HTERT RPE-1 (cell line): Measurements from ENCODE around the gene TSR1.
"Not testable (repeated sequence)": the region's sequence is repeated elsewhere in the genome, so short reads cannot be mapped to it uniquely, and the experiment has no call there.

Experiments
- in situ Hi-C: fragments of 300-500 bp; cut with MboI; formaldehyde crosslinking; loops from 4 replicates; pipeline ENCODE4 v1.14.3; 2020; ENCODE audit warnings: low sequenced_read_pairs

TSR1 gene

DNA sequence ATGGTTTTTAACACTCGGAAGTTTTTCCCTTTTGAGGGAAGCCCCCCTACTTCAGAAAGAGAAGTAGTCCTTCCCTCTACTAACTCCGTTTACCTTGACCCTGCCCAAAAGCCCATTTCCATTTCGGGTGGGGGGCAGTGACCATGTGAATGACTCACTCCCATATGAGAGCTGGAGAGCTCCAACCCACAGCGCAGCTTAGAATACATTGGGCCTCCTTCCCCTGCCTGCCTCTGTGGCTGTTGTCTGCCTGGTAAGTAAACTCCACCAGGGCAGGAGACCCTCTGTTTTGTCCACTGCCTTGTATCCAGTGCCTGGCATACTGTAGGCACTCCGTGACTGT is 2.0 kb upstream of the TSR1 start:
- in situ Hi-C loops = no loop called here

DNA sequence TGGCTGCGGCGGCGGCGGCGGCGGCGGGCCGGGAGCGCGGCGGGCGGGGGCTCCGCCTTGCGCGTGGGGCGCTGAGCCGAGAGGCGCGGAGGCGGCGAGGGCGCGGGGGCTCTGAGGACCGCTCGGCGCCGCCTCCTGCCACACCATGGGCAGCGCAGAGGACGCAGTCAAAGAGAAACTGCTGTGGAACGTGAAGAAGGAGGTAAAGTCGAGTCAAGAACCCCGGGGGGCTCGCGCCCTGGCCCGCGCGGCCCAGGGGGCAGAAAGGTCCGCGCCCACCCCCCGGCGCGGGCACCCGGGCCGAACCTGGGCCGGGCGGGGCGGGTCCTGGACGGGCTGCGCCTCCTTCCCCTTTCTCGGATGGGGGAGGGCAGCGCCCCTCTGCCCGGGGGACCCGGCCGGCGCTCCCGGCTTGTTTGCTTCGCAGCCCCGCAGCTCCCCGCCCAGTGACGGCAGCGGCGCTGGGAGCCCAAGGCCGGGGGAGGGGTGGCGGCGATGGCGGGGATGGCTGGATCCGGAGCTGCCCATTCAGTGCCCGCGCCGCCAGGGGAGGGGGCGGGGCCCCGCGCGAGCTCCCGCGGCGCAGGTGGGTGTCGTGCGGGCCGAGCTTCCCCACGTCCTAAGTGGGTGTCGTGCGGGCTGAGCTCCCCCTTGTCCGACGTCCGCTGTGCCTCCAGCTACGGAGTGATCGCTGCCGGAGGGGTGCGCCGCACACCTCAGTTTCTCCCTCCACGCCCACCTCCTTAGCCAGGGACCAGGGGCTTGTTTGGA is 1.5 kb upstream of the TSR1 start:
- in situ Hi-C loops = no loop called here

DNA sequence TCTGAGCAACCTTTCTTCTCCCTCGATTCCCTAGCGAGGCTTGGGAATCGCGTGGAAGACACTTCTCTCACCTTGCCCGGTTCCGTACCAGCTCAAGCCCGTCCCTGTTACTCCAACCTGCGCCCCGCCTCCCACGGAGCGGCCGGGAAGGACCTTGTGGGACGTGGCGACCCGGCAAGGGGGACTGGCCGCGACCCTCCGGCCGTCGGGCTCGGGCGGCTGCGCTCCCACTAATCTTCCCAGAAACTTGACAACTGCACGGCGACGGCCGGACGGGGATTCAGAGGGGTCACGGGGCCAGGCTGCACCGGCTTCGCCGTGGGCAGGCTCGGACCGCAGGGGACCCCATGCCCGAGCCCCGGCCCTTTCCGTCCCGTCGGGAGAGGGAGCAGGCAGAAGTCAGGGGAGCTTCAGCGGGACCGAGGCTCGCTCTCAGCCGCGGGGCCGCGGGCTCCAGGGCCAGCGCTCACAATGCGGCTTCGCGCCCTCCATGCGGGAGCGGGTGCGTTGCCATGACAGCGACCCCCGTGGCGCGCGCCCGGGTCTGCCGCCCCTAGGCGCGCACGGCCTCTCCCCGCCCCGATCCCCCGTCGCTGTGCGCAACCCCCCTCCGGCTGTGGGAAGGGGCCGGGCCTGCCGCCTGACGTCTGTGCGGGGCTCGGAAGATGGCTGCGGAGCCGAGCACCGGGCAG is 741 bp upstream of the TSR1 start, which contains the start of gene SGSM2:
Gene SGSM2 (plus strand): TSS at position 650 of the 692 bp plus-strand sequence. CDS start 188 bp downstream, outside the sequence.
- in situ Hi-C loops = no loop called here

DNA sequence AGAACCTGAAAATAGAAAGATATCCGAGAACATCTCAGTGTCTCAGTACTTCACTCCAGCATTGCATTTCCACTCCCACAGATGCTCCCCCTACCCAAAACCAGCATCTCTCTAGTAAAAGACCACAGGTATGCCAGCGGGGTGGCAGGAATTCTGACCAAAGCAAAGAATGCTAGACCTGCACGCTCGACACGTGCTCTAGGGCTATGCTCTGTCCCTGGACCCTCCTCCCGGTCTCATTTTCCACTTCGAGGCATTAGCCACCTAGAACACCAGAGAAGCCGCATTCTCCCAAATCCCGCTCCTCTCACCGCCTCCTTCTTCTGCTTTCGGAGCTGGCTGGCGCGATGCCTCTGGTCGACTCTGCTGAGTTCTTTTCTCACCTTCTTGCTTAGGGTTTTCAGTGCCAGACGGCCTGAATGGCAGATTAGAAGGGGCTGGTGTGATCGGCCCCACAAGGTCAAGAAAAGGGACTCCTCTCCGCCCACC is 487 bp downstream of the TSR1 start:
- in situ Hi-C loops = no loop called here

DNA sequence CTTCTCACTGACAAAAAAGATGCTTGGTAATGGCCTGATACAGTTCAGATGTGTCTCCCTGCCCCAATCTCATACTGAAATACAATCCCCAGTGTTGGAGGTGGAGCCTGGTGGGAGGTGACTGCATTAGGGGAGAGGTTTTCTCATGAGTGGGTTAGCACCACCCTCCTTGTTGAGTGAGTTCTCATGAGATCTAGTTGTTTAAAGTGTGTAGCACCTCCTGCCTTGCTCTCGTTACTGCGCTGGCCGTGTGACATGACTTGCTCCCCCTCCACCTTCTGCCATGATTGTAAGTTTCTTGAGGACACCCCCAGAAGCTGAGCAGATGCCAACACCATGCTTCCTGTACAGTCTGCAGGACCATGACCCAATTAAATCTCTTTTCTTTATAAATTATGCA is 5.0 kb downstream of the TSR1 start:
- in situ Hi-C loops = no loop called here

DNA sequence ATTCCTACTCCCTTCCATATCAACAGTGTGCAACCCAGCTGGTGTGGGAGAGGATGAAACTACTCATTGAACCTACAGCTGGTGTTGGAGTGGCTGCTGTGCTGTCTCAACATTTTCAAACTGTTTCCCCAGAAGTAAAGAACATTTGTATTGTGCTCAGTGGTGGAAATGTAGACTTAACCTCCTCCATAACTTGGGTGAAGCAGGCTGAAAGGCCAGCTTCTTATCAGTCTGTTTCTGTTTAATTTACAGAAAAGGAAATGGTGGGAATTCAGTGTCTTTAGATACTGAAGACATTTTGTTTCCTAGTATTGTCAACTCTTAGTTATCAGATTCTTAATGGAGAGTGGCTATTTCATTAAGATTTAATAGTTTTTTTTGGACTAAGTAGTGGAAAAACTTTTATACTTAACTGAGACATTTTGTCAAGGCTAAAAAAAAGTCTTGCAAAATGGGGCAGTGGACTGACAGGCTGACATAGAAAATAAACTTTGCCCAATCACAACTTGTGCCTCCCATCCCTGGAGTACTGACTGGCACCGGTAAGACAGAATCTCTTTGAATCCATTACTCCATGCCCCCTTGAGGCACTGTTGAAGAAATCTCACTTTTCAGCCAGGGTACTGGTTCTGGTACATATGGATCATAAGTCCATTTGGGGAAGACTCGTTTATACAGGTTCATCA is 12.5 kb downstream of the TSR1 start:
- in situ Hi-C loops = no loop called here

DNA sequence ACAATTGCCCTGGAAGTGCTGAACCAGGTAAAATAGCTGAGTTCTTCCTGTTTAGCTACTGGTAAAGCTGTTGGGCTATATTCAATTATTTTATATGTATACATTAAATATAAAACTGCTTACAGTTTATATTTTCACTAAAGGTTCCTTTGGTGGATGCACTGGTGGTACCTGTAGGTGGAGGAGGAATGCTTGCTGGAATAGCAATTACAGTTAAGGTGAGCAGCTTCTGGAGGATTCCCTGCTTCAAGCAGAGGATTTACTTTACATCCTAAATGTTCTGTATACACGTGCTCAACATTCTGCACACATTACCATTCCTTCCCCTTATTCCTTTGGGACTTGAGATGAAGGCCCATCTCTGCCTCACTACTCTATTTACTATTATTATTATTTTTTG is 14.9 kb downstream of the TSR1 start:
- in situ Hi-C loops = no loop called here

DNA sequence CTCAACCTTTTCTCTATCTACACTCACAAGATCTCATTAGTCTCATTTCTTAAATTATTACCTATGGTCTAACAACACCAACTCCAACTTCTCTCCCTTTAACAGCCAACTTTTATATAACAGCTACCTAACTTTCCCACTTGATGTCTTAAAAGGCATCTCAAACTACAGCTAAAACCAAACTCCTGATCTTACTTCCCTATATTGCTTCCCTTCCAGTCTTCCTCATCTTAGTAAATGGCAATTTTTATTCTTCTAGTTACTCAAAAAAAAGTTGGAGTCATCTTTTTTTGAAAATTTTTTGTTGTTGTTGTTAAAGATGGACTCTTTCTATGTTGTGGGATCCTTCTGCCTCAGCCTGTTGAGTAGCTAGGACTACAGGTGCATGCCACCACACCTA is 17.2 kb downstream of the TSR1 start:
- in situ Hi-C loops = no loop called here

DNA sequence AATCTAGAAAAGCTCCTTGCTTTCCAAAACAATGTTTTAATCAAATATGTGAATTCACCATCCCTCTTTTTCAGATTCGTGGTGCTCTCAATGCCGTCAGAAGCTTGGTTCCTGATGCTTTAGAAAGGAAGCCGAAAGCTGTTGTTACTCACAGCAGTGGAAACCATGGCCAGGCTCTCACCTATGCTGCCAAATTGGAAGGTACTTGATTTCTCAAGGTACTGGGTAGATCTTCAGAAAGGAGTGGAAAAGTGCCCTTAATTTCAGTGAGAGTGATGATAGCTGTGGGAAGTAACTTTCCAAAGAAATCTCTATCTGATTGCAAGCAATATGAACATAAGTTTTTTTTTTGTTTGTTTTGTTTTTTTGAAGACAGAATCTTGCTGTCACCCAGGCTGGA is 18.5 kb downstream of the TSR1 start:
- in situ Hi-C loops = no loop called here

DNA sequence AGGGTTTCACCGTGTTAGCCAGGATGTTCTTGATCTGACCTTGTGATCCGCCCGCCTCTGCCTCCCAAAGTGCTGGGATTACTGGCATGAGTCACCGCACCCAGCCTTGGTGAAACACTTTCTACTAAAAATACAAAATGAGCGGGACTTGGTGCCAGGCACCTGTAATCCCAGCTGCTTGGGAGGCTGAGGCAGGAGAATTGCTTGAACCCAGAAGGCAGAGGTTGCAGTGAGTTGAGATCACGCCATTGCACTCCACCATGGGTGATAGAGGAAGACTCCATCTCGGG is 19.4 kb downstream of the TSR1 start:
- in situ Hi-C loops = not testable (repeated sequence)

DNA sequence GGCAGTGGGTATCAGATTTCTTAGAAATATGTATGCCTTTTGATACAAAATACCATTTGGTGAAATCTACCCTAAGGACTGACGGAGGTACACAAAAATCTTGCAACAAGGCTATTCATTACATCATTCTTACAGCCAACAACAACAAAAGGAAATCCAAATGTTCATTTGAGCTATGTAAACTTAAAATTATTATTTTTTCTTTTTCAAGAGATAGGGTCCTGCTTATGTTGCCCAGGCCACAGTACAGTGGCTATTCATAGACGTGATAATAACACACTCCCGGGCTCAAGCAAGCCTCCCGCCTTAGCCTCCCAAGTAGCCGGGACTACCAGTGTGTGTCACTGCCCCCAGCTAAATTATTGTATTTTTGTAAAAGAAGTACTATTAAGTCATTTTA is 23.5 kb downstream of the TSR1 start:
- in situ Hi-C loops = no loop called here

DNA sequence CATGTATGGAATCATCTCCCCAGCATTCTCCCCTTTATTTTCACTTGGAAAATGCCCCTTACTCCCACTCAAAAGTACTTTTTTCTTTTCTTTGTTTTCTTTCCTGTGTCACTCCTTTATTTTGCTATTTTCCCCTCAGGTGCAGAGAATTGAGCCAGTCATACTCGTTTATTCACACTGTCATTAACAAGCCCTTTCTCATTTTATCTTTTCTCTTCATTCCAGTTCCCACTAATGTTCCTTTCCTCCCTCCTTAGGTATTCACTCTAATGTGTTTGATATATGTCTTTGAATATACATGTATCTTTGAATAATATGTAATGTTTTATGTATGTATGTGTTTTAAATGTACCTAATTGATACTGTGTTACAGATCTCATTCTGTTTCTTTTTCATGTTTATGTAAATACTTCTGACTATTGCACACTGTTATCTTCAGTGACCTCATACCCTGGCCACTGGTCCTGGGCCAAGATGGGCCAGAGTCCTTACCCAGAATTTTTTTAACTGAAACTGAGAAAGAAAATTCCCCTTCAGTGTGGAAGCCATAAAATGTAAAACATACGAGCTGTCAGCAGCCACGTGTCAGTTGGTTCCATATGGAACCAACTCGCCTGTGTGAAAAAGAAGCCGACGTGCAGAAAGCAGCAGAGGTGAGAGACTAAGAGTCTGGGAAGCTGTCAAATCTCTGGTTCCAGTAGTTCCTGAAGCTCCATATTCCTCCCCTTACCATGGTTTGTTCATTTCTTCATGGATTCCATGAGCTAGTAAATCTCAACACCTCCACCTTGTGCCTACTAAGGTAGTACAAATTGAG is 26.7 kb downstream of the TSR1 start:
- in situ Hi-C loops = no loop called here

DNA sequence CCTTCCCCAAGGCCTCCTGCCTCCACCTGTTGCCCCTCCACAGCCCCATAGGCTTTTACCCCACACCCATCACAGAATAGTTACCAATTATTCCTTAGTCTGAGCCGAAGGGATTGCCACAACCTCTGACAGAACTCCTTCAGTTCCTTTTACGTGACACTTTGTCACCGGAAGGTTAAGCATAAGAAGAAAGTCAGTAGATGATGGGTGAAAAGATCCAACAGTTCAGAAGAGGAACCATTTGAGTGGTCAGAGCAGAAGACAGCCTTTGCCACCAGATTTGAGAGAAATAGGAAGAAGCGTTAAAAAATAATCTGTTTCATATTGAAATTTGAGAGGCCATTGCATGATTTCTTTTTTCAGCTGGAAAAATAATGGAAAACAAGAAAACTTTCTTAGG is 31.3 kb downstream of the TSR1 start:
- in situ Hi-C loops = no loop called here

DNA sequence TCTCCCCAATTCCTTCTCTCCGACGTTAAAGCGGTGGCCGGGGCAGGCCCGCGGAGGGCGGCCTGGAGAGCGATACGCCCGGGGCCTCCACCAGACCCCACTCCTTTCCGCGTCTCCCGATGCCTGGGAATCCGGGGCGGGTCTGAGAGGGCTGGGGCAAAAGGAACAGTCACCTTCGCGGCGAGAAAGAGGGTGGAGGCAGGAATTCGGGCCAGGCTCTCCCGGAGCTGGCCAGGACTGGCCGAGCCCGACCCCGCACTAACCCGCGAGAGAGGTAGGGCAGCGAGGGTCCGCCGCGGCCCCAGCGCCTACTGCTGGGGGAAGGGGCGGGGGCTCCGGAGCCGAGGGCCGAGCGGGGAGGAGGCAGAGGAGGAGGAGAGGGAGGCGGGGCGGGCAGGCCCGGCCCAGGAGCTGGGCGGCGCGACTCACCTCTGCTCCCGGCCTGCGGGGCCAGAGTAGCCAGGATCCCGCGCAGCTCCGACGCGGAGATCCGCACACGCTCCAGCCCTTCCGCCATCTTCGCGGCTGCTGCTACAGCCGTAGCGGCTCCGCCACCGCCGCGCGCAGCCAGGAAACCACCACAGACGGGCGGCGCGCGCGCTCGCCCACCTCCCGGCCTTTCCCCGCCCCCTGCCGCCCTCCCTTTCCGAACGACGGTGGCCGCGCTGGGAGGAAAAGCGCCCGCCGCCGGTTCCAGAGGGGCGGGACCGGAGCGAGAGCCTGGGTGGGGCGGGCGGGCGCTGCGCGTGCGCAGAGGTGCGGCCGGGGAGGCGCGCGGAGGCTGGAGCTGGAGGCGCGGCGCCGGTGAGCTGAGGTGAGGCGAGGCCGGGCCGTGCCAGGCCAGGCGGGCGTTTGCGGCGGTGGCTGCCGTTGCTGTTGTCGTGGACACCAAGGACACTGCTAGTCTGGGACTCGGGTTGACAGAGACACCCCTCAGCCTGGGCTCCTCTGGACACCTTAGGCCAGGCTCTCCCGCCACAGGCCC is 32.8 kb downstream of the TSR1 start, which contains the start of the genes SMG6 and SRR:
Gene SMG6 (minus strand): TSS at position 582 of the 985 bp plus-strand sequence. CDS start 65 bp downstream, at position 517.
Gene SRR (plus strand): TSS at position 747 of the 985 bp plus-strand sequence. CDS start 11,611 bp downstream, outside the sequence.
- in situ Hi-C loops = no loop called here

DNA sequence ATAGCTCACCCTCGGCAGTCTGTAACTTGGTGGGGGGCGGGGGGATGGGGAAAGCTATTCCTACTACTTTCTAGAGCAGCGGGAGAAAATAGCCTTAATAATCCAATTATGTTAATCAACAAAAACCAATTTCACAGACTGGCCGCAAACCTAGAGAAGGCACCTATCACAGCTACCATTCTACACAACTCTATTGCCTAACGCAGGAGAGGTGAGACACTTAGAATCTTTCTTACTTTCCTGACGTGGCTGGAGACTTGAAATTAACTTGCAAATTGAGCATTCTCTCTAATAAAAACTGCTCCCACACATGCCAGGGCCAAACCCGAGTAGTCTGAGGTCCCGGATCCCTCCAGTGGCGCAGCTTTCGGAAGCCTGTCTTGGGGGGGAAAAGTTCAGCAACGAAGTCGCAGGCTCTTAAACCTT is 33.5 kb downstream of the TSR1 start:
- in situ Hi-C loops = no loop called here

DNA sequence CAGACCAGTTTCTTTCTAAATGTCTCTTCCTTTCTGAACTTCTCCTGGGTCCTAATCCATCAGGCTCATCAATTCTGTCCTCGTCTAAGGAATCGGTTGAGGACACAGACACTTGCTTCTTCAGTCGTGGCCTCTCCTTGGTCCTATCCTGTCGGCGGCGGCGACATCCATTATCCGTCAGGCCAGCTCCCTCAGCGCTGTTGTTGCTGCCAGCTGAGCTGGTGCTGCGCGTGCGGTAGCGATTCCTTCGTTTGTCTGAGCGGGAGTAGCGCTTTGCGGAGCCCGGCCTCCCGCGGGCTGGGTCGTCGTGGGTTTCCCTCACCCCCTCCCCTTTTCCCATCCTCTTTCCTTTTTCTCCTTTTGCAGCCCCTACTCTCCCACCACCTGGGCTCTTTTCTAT is 36.5 kb downstream of the TSR1 start:
- in situ Hi-C loops = no loop called here

DNA sequence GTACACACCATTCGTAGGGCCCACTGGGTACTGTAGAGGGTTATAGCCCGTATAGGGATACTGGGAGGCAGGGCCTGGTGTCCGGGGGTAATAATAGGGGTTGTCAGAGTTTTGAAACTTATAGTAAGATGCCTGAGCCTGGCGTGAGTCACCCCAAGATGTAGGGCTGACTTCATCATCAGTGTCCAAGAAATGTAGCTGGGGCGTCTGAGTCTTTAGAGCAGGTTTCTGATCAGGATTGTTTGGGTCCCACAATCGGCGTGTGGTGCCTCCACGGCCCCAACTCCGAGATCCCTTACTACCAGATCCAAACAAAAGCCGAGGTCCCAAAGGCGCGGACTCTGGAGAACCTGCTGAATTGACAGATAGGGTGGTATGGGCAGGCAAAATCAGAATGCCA is 37.1 kb downstream of the TSR1 start:
- in situ Hi-C loops = no loop called here

DNA sequence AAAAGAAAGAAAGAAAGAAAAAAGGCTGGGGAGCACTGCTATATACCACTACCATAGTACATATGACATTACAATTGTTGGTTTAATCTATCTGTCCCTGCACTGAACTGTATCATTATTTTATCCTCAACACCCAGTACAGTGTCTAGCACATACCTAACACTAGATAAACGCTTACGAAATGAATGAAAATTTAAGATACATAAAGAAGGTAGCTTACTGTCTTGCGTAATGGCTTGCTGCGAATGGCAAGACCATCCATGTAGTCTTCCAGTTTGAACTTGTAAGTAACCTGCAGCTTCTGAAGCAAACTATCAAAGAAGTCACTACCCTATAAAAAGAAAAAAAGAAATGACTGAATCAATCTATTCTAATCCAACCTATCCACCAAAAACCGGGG is 39.2 kb downstream of the TSR1 start:
- in situ Hi-C loops = no loop called here

DNA sequence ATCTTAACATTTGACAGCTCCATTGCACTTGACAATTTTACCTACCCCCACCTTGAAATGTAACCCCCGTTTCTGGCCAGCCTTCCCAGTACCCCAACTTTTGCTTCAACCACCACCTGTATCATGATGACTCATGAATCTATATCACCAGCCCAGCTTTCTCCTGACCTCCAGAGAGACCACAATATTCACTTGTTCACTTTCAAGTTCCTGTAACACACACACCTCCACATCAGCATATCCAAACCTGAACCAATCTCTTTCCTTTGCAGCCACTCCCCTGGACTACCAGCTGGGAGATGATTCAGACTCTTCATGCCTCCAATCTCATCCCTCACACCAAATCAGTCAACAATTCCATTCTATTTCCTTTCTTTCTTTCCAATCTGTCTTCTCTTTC is 40.7 kb downstream of the TSR1 start:
- in situ Hi-C loops = no loop called here

DNA sequence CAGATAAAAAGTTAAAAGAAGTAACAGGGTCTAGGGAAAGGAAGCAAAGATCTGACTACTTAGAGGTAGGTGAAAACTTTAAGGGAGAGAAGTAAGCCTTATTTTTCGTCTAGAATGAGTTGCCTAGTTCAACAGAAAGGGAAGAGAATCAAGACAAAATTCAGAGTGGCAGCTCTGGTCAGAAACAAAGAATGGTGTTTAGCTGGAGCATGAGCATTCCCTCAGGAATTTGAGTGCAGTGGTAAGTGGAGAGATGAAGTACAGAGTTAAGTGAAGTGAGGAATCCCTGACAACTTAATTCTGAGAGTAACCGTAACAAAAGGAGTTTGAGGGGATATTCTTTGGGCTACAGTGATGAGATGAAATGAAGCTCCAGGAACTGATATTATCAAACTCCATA is 44.2 kb downstream of the TSR1 start:
- in situ Hi-C loops = no loop called here
